ENCODE measurements around the gene PRG2. TPM values are rescaled to one million over a fixed set of nuclear protein-coding genes. Genes with fewer than 3 reads are reported as not detected.

The PRG2 gene
- total RNA-seq, 1 donor from 2014 or later = not detected

- Mint-ChIP-seq H3K4me1 (ENCODE audit: low read depth, unreplicated experiment) (peaks cover 6% of the 10 kb centered on the region), H3K27ac (ENCODE audit: unreplicated experiment) (no peak overlapping the region), H3K4me3 (ENCODE audit: unreplicated experiment) (no peak overlapping the region), H3K9me3 (ENCODE audit: unreplicated experiment) (peaks cover 7% of the 10 kb centered on the region), H3K27me3 (ENCODE audit: unreplicated experiment) (peaks cover 5% of the 10 kb centered on the region), H3K36me3 (ENCODE audit: unreplicated experiment) (peaks cover 7% of the 10 kb centered on the region)
- DNase-seq = no peak
- no peak for TF ChIP-seq CTCF (IDR thresholded peaks at IDR 0.05; ENCODE audit: partially characterized antibody, unreplicated experiment)
Observed at GRCh38 chr11:57353036-57353435, 37.4 kb downstream of the PRG2 start.

- H3K27ac Mint-ChIP-seq (ENCODE audit: unreplicated experiment) = peak overlapping the region; percentile 62
- peak overlapping the region; percentile 49 for H3K4me3 Mint-ChIP-seq (ENCODE audit: unreplicated experiment)
- peaks cover 8% of the 10 kb centered on the region for H3K9me3 Mint-ChIP-seq (ENCODE audit: unreplicated experiment)
- H3K36me3 Mint-ChIP-seq (ENCODE audit: unreplicated experiment) = peaks cover 7% of the 10 kb centered on the region
- peak; percentile 91 for DNase-seq
- peaks cover 3% of the 10 kb centered on the region for H3K27me3 Mint-ChIP-seq (ENCODE audit: unreplicated experiment)
- TF ChIP-seq CTCF (IDR thresholded peaks at IDR 0.05; ENCODE audit: partially characterized antibody, unreplicated experiment) = peak; percentile 95
- peaks cover 12% of the 10 kb centered on the region for H3K4me1 Mint-ChIP-seq (ENCODE audit: low read depth, unreplicated experiment)
Observed at GRCh38 chr11:57349491-57350274, 40.8 kb downstream of the PRG2 start.

GRCh38 chr11:57348636-57349313 lies 41.7 kb downstream of the PRG2 start:
- peaks cover 15% of the 10 kb centered on the region for H3K4me1 Mint-ChIP-seq (ENCODE audit: low read depth, unreplicated experiment)
- H3K36me3 Mint-ChIP-seq (ENCODE audit: unreplicated experiment) = peaks cover 7% of the 10 kb centered on the region
- peaks cover 1% of the 10 kb centered on the region for H3K27me3 Mint-ChIP-seq (ENCODE audit: unreplicated experiment)
- peak overlapping the region; percentile 46 for H3K4me3 Mint-ChIP-seq (ENCODE audit: unreplicated experiment)
- no peak overlapping the region for H3K27ac Mint-ChIP-seq (ENCODE audit: unreplicated experiment)
- no peak for DNase-seq
- no peak for TF ChIP-seq CTCF (IDR thresholded peaks at IDR 0.05; ENCODE audit: partially characterized antibody, unreplicated experiment)
- peaks cover 8% of the 10 kb centered on the region for H3K9me3 Mint-ChIP-seq (ENCODE audit: unreplicated experiment)

- Mint-ChIP-seq H3K27me3 (ENCODE audit: unreplicated experiment) (peaks cover 2% of the 10 kb centered on the region), H3K4me1 (ENCODE audit: low read depth, unreplicated experiment) (peaks cover 19% of the 10 kb centered on the region), H3K9me3 (ENCODE audit: unreplicated experiment) (peaks cover 8% of the 10 kb centered on the region), H3K27ac (ENCODE audit: unreplicated experiment) (no peak overlapping the region), H3K36me3 (ENCODE audit: unreplicated experiment) (peaks cover 7% of the 10 kb centered on the region), H3K4me3 (ENCODE audit: unreplicated experiment) (no peak overlapping the region)
- no peak for DNase-seq
- TF ChIP-seq CTCF (IDR thresholded peaks at IDR 0.05; ENCODE audit: partially characterized antibody, unreplicated experiment) = no peak
Observed at GRCh38 chr11:57348052-57348451, 42.4 kb downstream of the PRG2 start.

GRCh38 chr11:57347336-57347735 lies 43.1 kb downstream of the PRG2 start:
- no peak overlapping the region for H3K4me3 Mint-ChIP-seq (ENCODE audit: unreplicated experiment)
- H3K27ac Mint-ChIP-seq (ENCODE audit: unreplicated experiment) = peak overlapping the region; percentile 1
- no peak for TF ChIP-seq CTCF (IDR thresholded peaks at IDR 0.05; ENCODE audit: partially characterized antibody, unreplicated experiment)
- H3K4me1 Mint-ChIP-seq (ENCODE audit: low read depth, unreplicated experiment) = peaks cover 26% of the 10 kb centered on the region
- peaks cover 8% of the 10 kb centered on the region for H3K9me3 Mint-ChIP-seq (ENCODE audit: unreplicated experiment)
- H3K27me3 Mint-ChIP-seq (ENCODE audit: unreplicated experiment) = peaks cover 5% of the 10 kb centered on the region
- H3K36me3 Mint-ChIP-seq (ENCODE audit: unreplicated experiment) = peaks cover 7% of the 10 kb centered on the region
- DNase-seq = no peak
